Erythroblast (primary cell): ENCODE measurements around the gene ZC3H7A.
"Not testable (repeated sequence)": the region's sequence is repeated elsewhere in the genome, so short reads cannot be mapped to it uniquely, and the experiment has no call there.

Experiments used
- DNase-seq, 2 experiments: peaks; one replicate each; lab custom pipeline; 2025; lab: John Stamatoyannopoulos, UW
- GATA1 ChIP-seq: IDR thresholded peaks from 2 replicates; pipeline ENCODE4 v1.6.1; 2011; ENCODE audit warnings: low read depth, mild to moderate bottlenecking, control low read depth, low read length, moderate library complexity
- POLR2A ChIP-seq: IDR thresholded peaks from 2 replicates; pipeline ENCODE4 v1.6.1; 2011; ENCODE audit warnings: mild to moderate bottlenecking, low read length

Gene ZC3H7A

GRCh38 chr16:11794447-11794846 lies 2.6 kb downstream of the ZC3H7A start:
- TF ChIP-seq POLR2A (no peak), GATA1 (no peak)
- DNase-seq, result peak in 1 of 2 experiments; percentile 9

- DNase-seq, result peak; percentile 28 to 48
- TF ChIP-seq GATA1, result no peak
- TF ChIP-seq POLR2A, result no peak
These were observed 3.2 kb downstream of the ZC3H7A start for GRCh38 chr16:11793840-11794239.

- no peak for TF ChIP-seq GATA1
- TF ChIP-seq POLR2A, result no peak
- DNase-seq, result no peak
These were observed 4.4 kb downstream of the ZC3H7A start for GRCh38 chr16:11792410-11793241.

- TF ChIP-seq POLR2A, result no peak
- no peak for TF ChIP-seq GATA1
- no peak for DNase-seq
These were observed 5.8 kb downstream of the ZC3H7A start for GRCh38 chr16:11791144-11791828.

- TF ChIP-seq GATA1, result no peak
- TF ChIP-seq POLR2A, result no peak
These were observed 8.1 kb downstream of the ZC3H7A start for GRCh38 chr16:11788914-11789313.

GRCh38 chr16:11784980-11785599 lies 12.0 kb downstream of the ZC3H7A start:
- not testable (repeated sequence) for DNase-seq

More at GRCh38 chr16:11788914-11789313, 8.1 kb downstream of the ZC3H7A start:
- no peak for DNase-seq

- not testable (repeated sequence) for DNase-seq
These were observed 12.7 kb downstream of the ZC3H7A start for GRCh38 chr16:11784381-11784780.

- DNase-seq, result no peak
- TF ChIP-seq GATA1, result no peak
- TF ChIP-seq POLR2A, result no peak
These were observed 13.1 kb downstream of the ZC3H7A start for GRCh38 chr16:11784038-11784369.

GRCh38 chr16:11783319-11784037 lies 13.6 kb downstream of the ZC3H7A start:
- no peak for TF ChIP-seq GATA1
- no peak for TF ChIP-seq POLR2A
- peak; percentile 19 to 26 for DNase-seq

GRCh38 chr16:11781773-11782172 lies 15.3 kb downstream of the ZC3H7A start:
- DNase-seq, result no peak
- TF ChIP-seq GATA1 (no peak), POLR2A (no peak)

GRCh38 chr16:11780991-11781680 lies 15.9 kb downstream of the ZC3H7A start:
- TF ChIP-seq GATA1, result no peak
- no peak for TF ChIP-seq POLR2A
- no peak for DNase-seq

GRCh38 chr16:11779074-11779473 lies 18.0 kb downstream of the ZC3H7A start:
- TF ChIP-seq POLR2A (no peak), GATA1 (no peak)
- no peak for DNase-seq

- TF ChIP-seq GATA1 (no peak), POLR2A (no peak)
- DNase-seq, result no peak
These were observed 22.9 kb downstream of the ZC3H7A start for GRCh38 chr16:11774065-11774626.
